Urinary bladder (tissue), 4 donors: ENCODE data around the gene SHLD1. TPM values are rescaled to one million over a fixed set of nuclear protein-coding genes. Genes with fewer than 3 reads are reported as not detected.
"Not testable (repeated sequence)": the region's sequence is repeated elsewhere in the genome, so short reads cannot be mapped to it uniquely, and the experiment has no call there.

ENCODE experiments used
- DNase-seq: peaks from one replicate; pipeline ENCODE4 v3.0.0-alpha.2; 2015; ENCODE audit errors: extremely low spot score
- H3K27ac ChIP-seq: one replicate; pipeline ENCODE4 v1.5.1; 2013; ENCODE audit warnings: low read depth, mild to moderate bottlenecking, moderate library complexity
- H3K36me3 ChIP-seq: one replicate; pipeline ENCODE4 v1.6.1; 2013; ENCODE audit warnings: mild to moderate bottlenecking, moderate library complexity; ENCODE audit not compliant: insufficient read depth
- H3K4me1 ChIP-seq: one replicate; pipeline ENCODE4 v1.6.1; 2013; ENCODE audit warnings: mild to moderate bottlenecking, moderate library complexity; ENCODE audit not compliant: insufficient read depth
- H3K4me3 ChIP-seq: one replicate; pipeline ENCODE4 v1.5.1; 2013; ENCODE audit warnings: low read depth, low read length
- WGBS: extraction: QIAGEN DNeasy Blood & Tissue Kit; methylation state at CpG from one replicate; pipeline ENCODE4 v1.1.7; 2013; 5-methylcytosine and 5-hydroxymethylcytosine counted together
- polyA plus RNA-seq: library from polyadenylated mRNA; stranded (reverse); fragments of 200-250 nt; gene quantifications from one replicate; pipeline ENCODE4 v1.2.3, GENCODE V29; 2013
- total RNA-seq: library from RNA; depleted of rRNA; stranded (reverse); fragments of >200 nt; gene quantifications from one replicate; pipeline ENCODE4 v1.2.3, GENCODE V29; 2014
- donor health status: healthy with polysubstance abuse.
- donor health status: healthy.

SHLD1 gene
- total and polyA plus RNA-seq, 2 donors: 3.6 to 6.5 TPM

GRCh38 chr20:5779071-5779900 lies 29.1 kb downstream of the SHLD1 start:
- WGBS: 98% methylated on average over 3 of the region's 3 CpGs

GRCh38 chr20:5780846-5781217 lies 30.6 kb downstream of the SHLD1 start:
- DNase-seq: no peak
- Histone ChIP-seq H3K27ac (no peak overlapping the region), H3K4me3 (no peak overlapping the region), H3K4me1 (no peaks in the 10 kb centered on the region), H3K36me3 (no peaks in the 10 kb centered on the region)
- WGBS: 95% methylated on average over 2 of the region's 2 CpGs

More at GRCh38 chr20:5779071-5779900, 29.1 kb downstream of the SHLD1 start:
- peaks cover 2% of the 10 kb centered on the region for H3K36me3 ChIP-seq
- H3K4me1 ChIP-seq: no peaks in the 10 kb centered on the region
- no peak overlapping the region for H3K27ac ChIP-seq
- no peak overlapping the region for H3K4me3 ChIP-seq
- no peak for DNase-seq

GRCh38 chr20:5781367-5781766 lies 31.2 kb downstream of the SHLD1 start:
- not testable (repeated sequence) for DNase-seq, H3K36me3 ChIP-seq, H3K27ac ChIP-seq

GRCh38 chr20:5781798-5782750 lies 31.9 kb downstream of the SHLD1 start:
- no peak overlapping the region for H3K4me3 ChIP-seq
- DNase-seq: no peak
- H3K27ac ChIP-seq: no peak overlapping the region
- H3K36me3 ChIP-seq: no peaks in the 10 kb centered on the region
- H3K4me1 ChIP-seq: no peaks in the 10 kb centered on the region
- 55% methylated on average over 11 of the region's 11 CpGs for WGBS

More at GRCh38 chr20:5781367-5781766, 31.2 kb downstream of the SHLD1 start:
- not testable (repeated sequence) for H3K4me1 ChIP-seq, H3K4me3 ChIP-seq
- 81% methylated on average over 8 of the region's 8 CpGs for WGBS

GRCh38 chr20:5784735-5785134 lies 34.5 kb downstream of the SHLD1 start:
- Histone ChIP-seq H3K4me1 (no peaks in the 10 kb centered on the region), H3K36me3 (no peaks in the 10 kb centered on the region), H3K27ac (no peak overlapping the region), H3K4me3 (no peak overlapping the region)
- no peak for DNase-seq
- 93% methylated on average over 8 of the region's 8 CpGs for whole genome bisulfite sequencing

- H3K4me3 ChIP-seq: no peak overlapping the region
- WGBS: 87% methylated on average over 5 of the region's 5 CpGs
- H3K36me3 ChIP-seq: no peaks in the 10 kb centered on the region
- DNase-seq: no peak
- H3K4me1 ChIP-seq: no peaks in the 10 kb centered on the region
- H3K27ac ChIP-seq: no peak overlapping the region
These were observed 34.9 kb downstream of the SHLD1 start for GRCh38 chr20:5785146-5785545.

GRCh38 chr20:5786930-5787795 lies 37.0 kb downstream of the SHLD1 start:
- WGBS: 91% methylated on average over 2 of the region's 2 CpGs
- DNase-seq: no peak
- Histone ChIP-seq H3K27ac (no peak overlapping the region), H3K4me1 (no peaks in the 10 kb centered on the region), H3K4me3 (no peak overlapping the region), H3K36me3 (no peaks in the 10 kb centered on the region)

- no peak for DNase-seq
- Histone ChIP-seq H3K27ac (no peak overlapping the region), H3K36me3 (no peaks in the 10 kb centered on the region), H3K4me3 (no peak overlapping the region), H3K4me1 (no peaks in the 10 kb centered on the region)
These were observed 37.6 kb downstream of the SHLD1 start for GRCh38 chr20:5787796-5788165.

GRCh38 chr20:5788385-5788895 lies 38.2 kb downstream of the SHLD1 start:
- Histone ChIP-seq H3K27ac (no peak overlapping the region), H3K4me1 (no peaks in the 10 kb centered on the region), H3K36me3 (no peaks in the 10 kb centered on the region), H3K4me3 (no peak overlapping the region)
- WGBS: under 1% methylated on average over 3 of the region's 3 CpGs
- no peak for DNase-seq

- no peak for DNase-seq
- no peaks in the 10 kb centered on the region for H3K4me1 ChIP-seq
- H3K36me3 ChIP-seq: peaks cover 2% of the 10 kb centered on the region
- no peak overlapping the region for H3K27ac ChIP-seq
- 86% methylated on average over 2 of the region's 2 CpGs for WGBS
- H3K4me3 ChIP-seq: no peak overlapping the region
These were observed 39.6 kb downstream of the SHLD1 start for GRCh38 chr20:5789827-5790226.

- Histone ChIP-seq H3K27ac (no peak overlapping the region), H3K4me1 (no peaks in the 10 kb centered on the region), H3K4me3 (no peak overlapping the region), H3K36me3 (peaks cover 2% of the 10 kb centered on the region)
- WGBS: 83% methylated on average over 2 of the region's 2 CpGs
- DNase-seq: no peak
These were observed 43.7 kb downstream of the SHLD1 start for GRCh38 chr20:5793916-5794315.

GRCh38 chr20:5796331-5797040 lies 46.3 kb downstream of the SHLD1 start:
- 89% methylated on average over 8 of the region's 8 CpGs for WGBS
- Histone ChIP-seq H3K36me3 (peaks cover 2% of the 10 kb centered on the region), H3K4me3 (no peak overlapping the region), H3K4me1 (no peaks in the 10 kb centered on the region), H3K27ac (no peak overlapping the region)
- DNase-seq: no peak
